HG03378 (cell line): ENCODE data around the gene UBE2E2.

Experiments used
- ATAC-seq: cut with Tn5 transposase; IDR thresholded peaks from one replicate; pipeline ENCODE4 v1.9.1; 2021; ENCODE audit warnings: mild to moderate bottlenecking, moderate library complexity; ENCODE audit not compliant: unreplicated experiment

Gene UBE2E2

DNA sequence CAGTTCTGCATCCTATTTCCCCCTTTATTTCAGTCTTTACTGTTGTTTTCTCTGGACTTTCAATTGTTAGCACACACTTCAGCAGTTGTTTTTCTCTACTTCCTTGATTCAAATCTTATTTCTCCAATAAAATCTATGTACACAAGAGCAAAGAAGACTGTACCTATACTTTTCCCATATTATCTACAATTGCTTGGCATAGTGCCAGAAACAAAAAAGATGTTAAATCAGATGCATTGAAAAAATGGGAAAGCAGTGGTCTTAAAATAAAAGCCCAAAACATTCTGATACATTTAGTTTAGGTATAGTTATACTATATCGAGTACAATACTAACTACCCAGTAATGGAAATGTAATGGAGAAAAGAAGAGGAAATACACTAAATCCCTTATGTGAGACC lies 265.1 kb downstream of the UBE2E2 start:
- no peak for ATAC-seq

GRCh38 chr3:23474580-23475357 lies 271.6 kb downstream of the UBE2E2 start:
- no peak for ATAC-seq

DNA sequence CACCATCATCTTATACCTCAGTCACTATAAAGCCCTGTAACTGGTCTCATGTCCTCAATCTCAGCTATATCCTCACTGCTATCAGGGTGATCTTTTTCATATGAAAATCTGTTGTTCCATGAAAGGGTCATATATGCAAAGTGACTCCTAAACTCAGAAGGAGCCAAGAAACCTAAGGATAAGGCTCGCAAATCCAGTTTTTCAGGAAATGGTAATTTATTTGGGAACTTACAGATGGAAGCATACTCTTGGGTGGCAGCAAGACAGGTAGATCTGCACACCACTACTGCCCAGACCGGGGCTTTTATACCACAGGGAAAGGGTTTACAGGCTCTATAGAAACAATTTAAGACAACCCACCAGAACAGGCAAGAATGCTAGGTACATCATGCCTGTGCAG lies 272.3 kb downstream of the UBE2E2 start:
- no peak for ATAC-seq

GRCh38 chr3:23479026-23479425 lies 275.9 kb downstream of the UBE2E2 start:
- ATAC-seq, result no peak

- no peak for ATAC-seq
Measured at GRCh38 chr3:23479615-23480328, 276.6 kb downstream of the UBE2E2 start.

DNA sequence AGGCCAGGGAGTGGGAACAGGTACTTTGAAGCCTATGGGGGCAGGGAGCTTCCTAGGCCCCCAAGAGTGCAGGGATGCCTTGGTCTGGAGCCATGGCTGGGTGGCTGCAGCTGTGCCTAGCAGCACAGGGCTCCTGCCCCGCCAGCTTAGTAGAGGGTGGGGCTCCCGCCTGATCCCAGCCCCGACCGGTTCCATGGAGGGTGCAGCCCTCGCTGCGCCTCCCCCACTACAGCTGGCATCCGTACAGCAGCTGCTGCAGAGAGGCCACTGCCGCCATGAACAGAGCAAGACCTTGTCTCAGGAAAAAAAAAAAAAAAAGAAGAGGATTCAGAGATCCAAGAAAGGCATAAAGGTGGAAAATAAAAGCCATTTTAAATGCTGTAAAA lies 277.2 kb downstream of the UBE2E2 start:
- ATAC-seq, result no peak

GRCh38 chr3:23481011-23481615 lies 278.0 kb downstream of the UBE2E2 start:
- no peak for ATAC-seq

DNA sequence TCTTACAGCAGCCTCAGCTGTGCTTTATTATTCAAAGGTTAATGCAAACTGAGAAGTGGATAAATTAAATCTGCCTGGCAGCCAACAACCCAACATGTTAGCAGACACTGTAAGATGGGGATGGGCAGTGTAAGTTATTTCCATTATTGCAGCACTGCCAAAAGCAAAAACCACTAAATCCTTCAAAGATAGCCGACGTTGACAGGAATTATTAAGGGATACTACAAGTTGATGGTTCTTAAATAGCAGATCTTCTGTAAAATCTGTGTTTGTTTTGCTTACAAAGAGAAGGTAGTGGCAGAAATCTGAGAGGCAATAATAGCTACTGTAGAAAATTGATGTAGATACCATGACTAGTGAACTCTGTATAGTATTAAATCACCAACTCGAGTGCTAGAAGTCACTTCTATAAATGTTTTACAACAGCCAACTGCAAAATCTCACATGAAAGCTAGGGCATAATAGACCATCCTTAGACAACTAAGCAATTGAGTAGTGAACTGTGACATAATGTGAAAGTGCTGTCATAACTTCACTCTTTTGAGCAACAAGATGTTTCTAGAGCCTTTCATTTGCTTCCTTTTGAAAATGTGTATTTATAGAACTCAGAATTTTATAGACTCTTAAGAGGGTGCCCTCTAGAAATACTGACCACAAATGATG lies 278.6 kb downstream of the UBE2E2 start:
- ATAC-seq, result peak; percentile 78

DNA sequence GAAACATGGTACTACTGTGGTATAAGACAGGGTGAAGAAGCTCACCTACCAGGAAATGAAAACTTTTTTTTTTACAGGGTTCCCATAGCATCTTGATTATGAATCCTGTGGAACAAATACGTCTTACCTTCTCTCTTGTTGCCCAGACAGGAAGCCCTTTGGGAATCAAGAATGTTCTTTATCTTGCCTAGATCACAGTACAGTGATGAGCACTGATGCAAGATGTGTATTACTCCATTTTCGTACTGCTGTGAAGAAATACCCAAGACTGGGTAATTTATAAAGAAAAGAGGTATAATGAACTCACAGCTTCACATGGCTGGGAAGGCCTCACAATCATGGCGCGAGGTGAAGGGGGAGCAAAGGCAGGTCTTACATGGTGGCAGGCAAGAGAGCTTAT lies 281.3 kb downstream of the UBE2E2 start:
- no peak for ATAC-seq

- ATAC-seq, result no peak
Measured at GRCh38 chr3:23485922-23486321, 282.8 kb downstream of the UBE2E2 start.

DNA sequence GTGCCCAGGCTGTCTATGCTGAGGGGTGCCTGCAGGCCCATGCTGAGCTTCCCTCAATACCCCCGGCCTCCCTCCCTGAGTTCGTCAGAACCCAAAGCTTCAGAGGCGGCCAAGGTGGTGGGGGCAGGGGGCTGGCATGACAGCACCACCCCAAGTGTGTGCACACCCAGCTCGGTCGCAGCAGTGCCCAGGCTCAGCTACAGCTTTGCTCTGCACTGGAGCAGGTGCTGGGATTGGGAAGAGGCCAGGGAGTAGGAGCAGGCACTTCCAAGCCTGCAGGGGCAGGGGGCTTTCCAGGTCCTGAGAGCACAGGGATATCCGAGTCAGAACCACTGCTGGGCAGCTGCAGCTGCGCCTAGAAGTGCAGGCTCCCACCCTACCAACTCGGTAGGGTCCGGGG lies 283.9 kb downstream of the UBE2E2 start:
- ATAC-seq, result no peak

GRCh38 chr3:23488618-23489017 lies 285.5 kb downstream of the UBE2E2 start:
- no peak for ATAC-seq

- ATAC-seq, result no peak
Measured at GRCh38 chr3:23489300-23490158, 286.4 kb downstream of the UBE2E2 start.

DNA sequence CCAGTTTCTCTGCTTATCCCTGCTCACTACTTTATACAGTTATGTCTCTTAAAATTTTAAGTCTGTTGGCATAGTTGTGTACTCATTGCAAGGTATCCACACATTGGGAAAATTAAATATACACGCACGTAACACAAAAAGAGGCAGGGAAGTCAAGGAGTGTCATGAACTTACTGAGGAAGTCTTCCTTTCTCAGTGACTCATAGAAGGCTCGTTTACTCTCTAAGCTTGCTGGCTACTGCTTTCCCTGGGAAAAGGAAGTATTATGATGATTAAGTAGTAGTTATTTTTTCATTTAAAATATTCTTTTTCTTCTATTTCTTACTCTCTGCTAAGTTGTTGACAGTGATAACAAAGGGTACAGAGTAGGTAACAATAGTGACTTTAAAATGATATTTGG lies 287.3 kb downstream of the UBE2E2 start:
- no peak for ATAC-seq

GRCh38 chr3:23492057-23492456 lies 288.9 kb downstream of the UBE2E2 start:
- ATAC-seq, result no peak

GRCh38 chr3:23493889-23494288 lies 290.8 kb downstream of the UBE2E2 start:
- no peak for ATAC-seq

DNA sequence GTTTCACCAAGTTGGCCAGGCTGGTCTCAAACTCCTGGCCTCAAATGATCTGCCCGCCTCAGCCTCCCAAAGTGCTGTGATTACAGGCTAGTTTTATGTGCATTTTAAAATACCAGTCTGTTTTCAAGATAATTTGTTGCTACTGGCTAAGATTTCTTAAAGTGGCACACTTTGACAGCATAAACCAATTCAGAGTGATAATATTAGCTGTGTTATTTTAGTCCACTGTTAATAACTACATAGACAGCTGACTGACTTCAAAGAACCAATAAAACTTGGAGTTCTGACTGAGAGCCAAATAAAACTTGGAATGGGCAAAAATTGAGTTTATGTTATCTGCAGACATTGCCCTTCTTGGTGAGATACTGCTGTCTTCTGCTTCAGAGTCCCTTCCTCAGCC lies 291.8 kb downstream of the UBE2E2 start:
- no peak for ATAC-seq

- ATAC-seq, result no peak
Measured at GRCh38 chr3:23495507-23495906, 292.4 kb downstream of the UBE2E2 start.

GRCh38 chr3:23496165-23496564 lies 293.0 kb downstream of the UBE2E2 start:
- peak; percentile 83 for ATAC-seq

DNA sequence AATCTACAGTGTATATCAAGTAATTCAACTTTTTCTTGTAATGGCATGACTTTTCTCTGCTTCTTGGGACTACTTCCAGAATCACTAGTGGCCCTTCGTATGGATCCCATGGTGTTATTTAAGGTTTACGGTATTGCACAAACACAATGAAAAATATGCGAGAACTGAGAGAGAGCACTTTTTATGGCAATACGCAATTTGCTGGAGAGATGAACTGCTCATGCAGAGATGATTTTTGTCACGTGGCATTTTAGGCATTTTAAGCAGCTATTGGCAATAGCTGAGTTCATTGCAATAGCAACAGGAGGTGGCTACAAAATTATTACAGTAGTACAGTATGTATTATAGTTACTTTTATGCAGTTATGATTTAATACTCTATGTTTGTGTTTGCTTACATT lies 294.0 kb downstream of the UBE2E2 start:
- ATAC-seq, result no peak
